ENCODE data around the gene WDR90.

Gene WDR90

DNA sequence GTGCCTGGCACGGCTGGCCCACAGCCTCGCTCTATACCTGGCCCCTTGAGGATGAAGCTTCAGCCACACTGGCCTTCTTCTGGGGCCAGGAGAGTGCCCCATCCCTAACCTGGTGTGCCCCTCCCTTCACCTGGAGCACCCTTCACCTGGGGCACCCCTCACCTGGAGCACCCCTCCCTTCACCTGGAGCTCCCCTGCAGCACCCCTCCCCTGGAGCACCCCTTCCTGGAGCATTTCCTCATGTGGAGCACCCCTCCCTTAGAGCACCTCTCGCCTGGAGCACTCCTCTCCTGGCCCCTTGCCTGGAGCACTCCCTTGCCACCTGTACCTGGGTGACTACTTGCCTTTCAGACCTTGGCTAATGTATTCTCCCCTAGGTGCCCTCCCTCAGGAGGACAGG is 58.9 kb downstream of the WDR90 start:
- no peak for DNase-seq (ENCODE audit: low read depth in 2 of 2)

DNA sequence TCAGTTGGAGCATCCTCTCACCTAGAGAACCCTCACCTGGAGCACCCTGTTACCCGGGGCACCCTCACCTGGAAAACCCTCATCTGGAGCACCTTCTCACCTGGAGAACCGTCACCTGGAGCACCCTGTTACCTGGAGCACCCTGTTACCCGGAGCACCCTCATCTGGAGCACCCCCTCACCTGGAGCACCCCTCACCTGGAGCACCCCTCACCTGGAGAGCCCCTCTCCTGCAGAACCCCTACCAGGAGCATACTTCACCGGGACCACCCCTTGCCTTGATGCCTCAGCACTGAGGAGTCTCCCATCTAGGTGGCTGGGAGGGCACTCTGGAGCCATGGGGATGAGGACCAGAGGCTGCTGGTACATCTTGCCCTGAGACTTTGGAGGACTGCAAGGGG is 59.8 kb downstream of the WDR90 start:
- no peak for DNase-seq (ENCODE audit: low read depth in 2 of 2)

DNA sequence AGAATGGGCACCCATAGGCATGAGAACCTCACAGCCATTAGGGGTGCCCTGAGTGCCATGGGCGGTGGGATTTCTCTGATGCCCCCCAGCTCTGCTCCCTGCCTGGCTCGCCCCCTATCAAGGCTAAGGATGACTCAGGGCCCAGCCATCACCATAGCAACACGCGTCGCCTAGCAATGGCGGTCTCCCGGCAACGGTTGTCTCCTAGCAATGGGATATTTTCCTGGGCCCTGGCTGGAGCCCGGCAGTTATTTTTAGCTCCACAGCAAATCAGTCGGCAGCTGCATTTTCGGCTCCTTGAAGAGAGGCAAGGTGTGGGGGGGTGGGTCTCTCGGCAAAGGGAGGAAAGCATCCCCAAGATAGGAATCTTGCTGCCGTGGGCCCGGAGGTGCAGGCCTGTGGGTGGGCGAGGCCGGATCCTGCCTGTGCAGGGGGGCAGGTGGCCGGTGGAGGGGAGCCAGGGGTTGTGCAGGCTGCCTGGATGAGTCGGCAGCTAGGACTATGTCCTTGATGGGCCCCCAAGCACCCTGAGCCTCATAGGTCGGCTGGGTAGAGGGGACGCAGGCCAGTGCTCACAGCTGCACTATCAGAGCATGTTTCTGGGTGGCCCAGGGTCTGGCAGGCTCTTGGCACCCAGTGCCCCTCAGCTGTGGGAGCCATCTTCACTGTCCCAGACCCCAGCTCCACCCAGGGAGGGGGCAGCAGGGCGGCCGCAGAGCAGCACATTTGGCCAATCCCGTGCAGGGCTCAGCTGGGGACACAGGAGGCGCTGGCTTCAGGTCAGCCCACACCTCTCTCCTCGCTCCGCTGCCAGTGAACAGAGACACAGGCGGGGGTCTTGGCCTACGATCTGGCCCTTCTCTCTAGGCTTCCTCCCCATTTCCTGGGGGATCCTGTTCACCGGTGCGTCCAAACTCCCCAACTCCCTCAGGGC is 60.7 kb downstream of the WDR90 start:
- DNase-seq (ENCODE audit: low read depth in 2 of 2): no peak

DNA sequence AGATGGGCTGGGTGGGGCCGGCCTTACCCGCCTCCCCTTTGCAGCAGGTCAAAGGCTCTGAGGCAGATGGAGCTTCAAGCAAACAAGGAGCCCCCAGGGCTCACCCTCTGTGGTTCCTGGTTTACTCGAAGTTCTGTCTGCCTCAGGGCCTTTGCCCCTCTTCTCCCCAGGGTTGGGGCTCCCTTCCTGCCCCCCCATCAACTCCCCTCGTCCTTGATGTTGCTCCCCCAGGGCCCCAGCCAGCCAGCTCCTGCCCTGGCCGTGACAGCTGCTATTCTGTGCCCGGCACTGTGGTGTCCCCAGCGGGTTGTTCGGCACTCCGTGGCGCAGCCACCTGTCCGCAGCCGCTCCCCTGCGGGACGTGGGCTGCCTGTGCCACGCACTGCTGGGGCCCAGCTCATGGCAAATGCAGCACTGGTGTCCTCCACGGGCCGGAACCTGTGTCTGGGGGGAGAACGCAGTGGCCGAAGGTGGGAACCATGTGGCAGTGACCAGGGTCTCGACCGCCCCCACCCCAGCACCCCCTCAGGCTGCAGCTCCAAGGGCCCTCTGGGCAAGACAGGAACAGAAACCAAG is 61.4 kb downstream of the WDR90 start:
- no peak for DNase-seq (ENCODE audit: low read depth in 2 of 2)

DNA sequence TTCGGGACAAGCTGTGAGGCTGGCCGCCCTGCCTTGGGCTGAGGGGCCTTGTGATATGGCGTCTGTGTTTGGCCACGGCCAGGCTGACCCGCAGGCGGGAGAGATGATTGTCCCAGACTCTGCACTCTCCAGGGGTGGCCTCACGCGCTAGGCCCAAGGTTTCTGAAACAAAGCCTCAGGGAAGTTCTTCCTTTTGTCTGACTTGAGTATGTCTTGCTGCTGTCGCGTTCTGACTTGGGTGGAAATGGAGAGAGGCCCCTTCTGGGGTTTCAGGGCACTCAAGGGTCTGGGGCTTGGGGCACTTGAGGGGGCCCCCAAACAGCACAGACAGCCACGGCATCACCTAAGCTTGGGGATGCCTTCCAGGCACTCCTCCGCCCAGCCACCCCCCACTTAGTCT is 61.9 kb downstream of the WDR90 start:
- DNase-seq (ENCODE audit: low read depth in 2 of 2): no peak

DNA sequence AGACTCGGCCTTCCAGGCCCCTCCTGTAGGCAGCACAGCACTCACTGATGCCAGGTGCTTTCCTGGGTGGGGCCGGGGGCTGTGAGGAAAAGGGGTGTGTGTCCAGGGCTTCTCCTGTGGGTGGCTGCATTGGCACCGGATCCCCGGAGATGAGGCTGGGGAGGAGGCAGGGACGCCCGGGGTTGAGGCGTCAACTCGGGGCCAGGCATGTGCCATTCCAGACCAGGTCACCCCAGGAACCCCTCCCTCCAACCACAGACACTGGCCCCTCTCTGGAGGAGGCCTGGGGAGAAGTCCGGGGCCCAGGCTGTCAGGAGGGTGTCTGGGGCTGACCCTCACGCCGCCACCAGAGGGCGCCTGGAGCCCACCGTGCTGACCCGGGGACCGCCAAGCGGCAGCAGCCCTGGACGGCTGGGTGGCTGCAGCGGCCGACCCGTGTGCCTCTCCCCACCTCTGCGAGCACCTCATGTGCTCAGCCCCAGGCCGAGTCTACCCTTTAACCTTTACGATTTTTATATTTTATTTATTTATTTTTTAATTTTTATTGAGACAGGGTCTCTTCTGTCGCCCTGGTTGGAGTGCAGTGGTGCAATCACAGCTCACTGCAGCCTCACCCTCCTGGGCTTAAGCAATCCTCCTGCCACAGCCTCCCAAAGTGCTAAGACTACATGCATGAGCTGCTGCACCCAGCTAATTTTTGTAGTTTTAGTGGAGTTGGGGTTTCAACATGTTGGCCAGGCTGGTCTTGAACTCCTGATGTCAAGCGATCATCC is 62.6 kb downstream of the WDR90 start:
- DNase-seq (ENCODE audit: low read depth in 2 of 2): peak; percentile 72 to 78

DNA sequence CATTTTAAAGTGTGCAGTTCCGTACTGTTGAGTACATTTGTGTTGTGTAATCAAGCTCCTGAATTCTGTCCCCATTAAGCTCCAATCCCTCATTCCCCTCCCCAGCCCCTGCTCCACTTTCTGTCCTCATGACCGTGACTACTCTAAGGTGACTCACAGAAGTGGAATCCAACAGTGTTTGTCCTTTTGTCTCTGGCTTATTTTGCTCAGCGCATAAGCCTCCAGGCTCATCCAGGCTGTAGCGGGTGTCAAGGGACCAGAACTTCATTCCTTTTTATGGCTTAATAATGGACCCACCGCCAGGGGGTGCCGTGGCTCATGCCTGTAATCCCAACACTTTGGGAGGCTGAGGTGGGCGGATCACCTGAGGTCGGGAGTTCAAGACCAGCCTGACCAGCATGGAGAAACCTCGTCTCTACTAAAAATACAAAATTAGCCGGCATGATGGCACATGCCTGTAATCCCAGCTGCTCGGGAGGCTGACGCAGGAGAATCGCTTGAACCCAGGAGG is 63.6 kb downstream of the WDR90 start:
- peak in 1 of 2 donors; percentile 49 for DNase-seq (ENCODE audit: low read depth in 2 of 2)

DNA sequence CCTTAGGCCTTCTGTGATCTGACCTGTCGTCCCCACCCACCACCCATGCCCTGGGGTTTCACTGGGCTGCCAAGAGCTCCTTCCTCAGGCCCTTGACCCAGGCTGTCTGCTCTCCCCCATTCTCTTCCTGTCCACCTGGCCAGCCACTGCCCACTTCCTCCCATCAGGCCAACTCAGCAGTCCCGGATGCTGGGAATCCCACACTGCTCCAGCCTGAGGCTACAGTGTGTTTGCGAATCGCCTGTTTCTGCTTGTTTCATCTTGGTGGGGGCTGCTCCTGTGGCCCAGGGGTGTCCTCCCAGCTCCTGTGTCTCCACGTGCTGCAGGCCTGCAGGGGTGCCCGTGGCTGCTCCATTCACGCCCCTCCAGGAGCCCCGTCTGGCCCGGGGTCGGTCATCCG is 64.9 kb downstream of the WDR90 start:
- DNase-seq (ENCODE audit: low read depth in 2 of 2): no peak

DNA sequence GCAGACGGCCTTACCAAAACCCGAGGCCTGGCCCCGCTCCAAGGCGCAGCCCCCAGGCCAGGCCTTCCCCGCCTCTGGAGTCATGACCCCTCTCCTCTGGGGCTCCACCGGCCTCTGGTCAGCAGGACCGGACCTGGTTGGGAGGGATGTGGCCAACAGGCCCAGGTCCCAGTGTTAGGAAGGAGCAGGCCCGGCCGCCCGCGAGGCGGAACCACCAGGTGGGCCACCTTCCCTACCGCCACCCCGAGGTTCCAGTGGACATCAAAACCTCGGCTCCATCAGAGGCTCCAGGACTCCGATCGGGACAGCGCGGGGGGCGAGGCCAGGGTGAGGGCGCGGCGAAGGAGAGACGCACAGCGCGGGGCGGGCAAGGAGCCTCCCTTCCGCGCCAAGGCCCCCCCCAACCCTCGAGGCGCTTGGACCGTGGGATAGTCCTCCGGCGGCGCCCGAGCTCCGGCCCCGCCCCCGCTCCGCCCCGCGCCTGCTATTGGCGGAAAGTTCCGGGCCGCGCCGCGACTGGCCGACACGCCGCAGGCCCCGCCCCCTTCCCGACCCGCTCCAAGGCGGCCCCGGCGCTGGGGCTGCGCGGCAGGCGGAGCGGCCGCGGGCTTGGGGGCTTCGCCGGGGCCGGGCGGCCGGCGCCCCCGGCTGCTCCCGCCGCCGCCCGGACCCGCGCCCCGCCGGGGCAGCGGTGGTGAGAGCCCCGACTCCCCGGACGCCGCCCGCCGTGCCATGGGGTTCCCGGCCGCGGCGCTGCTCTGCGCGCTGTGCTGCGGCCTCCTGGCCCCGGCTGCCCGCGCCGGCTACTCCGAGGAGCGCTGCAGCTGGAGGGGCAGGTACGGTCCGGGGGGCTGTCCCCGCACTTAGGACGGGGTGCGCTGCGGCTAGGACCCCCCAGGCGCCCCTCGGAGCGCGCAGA is 65.7 kb downstream of the WDR90 start, which contains the start of gene METRN:
METRN (plus strand) TSS at position 561 of the 919 bp plus-strand sequence; CDS start at position 733, 172 bp downstream.
- DNase-seq (ENCODE audit: low read depth in 2 of 2): peak; percentile 86 to 92

DNA sequence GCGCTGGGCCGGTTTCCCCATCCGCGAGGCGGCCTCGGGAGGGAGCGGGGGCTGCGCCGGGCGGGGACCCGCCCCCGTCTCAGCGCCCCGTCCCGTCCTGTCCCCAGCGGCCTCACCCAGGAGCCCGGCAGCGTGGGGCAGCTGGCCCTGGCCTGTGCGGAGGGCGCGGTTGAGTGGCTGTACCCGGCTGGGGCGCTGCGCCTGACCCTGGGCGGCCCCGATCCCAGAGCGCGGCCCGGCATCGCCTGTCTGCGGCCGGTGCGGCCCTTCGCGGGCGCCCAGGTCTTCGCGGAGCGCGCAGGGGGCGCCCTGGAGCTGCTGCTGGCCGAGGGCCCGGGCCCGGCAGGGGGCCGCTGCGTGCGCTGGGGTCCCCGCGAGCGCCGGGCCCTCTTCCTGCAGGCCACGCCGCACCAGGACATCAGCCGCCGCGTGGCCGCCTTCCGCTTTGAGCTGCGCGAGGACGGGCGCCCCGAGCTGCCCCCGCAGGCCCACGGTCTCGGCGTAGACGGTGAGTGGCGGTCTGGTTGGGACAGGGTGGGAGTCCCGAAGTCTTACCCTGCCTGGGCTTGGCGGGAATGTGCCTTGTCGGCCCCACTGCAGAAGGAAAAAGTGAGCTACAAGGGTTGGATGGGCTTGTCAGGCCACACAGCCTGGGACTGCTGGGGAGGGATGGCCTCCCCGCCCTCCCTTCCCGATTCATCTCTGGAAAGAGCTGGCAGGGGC is 66.5 kb downstream of the WDR90 start:
- DNase-seq (ENCODE audit: low read depth in 2 of 2): no peak

DNA sequence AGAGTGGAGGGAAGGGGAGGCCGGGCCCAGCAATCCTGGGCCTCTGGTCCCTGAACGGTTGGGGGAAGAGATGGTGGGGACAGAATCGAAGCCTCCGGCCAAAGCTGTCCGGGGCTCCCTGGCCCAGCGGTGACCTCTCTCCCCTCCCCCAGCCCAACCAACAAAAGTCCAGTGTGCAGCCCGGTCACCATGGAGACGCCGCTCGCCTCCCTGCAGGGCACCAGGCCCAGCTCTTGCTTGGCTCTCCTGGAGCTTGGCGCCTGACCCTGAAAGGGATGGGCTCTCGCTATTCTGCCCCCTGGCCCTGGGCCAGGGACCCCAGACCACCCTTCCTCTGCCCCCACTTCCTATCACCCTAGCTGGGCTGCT is 67.0 kb downstream of the WDR90 start:
- no peak for DNase-seq (ENCODE audit: low read depth in 2 of 2)

DNA sequence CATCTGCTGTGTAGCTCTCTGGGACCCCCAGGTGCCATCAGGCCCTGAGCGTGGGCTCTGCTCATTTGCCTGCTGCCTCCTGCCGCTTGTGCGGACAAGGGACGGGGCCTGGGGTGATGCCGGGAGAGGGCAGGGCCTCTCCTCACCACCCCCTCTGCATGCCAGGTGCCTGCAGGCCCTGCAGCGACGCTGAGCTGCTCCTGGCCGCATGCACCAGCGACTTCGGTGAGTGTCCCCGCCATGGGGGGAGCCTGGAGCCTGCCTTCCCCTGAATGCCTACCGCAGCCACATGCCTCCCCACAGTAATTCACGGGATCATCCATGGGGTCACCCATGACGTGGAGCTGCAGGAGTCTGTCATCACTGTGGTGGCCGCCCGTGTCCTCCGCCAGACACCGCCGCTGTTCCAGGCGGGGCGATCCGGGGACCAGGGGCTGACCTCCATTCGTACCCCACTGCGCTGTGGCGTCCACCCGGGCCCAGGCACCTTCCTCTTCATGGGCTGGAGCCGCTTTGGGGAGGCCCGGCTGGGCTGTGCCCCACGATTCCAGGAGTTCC is 67.7 kb downstream of the WDR90 start:
- DNase-seq (ENCODE audit: low read depth in 2 of 2): no peak

All from activated CD4-positive, alpha-beta T cell treated with anti-CD3 and anti-CD28 coated beads for 24 hours (primary cell).